Measurements from ENCODE around the gene PRKN.
"Not testable (repeated sequence)": the region's sequence is repeated elsewhere in the genome, so short reads cannot be mapped to it uniquely, and the experiment has no call there.

PRKN gene

DNA sequence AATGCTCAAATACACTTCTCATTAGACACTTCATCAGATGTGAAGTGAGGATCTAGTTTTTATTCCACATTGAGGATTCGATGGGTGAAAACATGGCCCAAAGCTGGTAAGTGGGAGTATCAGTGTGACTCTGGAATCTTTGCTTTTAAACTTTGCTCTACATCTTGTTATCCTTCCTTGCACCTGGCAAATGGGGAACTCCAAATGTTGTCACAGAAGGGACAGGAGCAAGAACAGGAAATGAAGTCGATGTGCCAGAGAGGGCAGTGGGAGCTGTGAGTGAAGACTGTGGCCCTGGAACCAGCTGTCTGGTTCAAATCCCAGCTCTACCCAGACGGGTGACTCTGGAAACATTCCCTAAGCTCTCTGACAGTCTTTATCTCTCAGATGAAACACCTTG, 1367.0 kb downstream of the PRKN start:
- no peak for DNase-seq (ENCODE audit: low read depth in 2 of 2)

DNA sequence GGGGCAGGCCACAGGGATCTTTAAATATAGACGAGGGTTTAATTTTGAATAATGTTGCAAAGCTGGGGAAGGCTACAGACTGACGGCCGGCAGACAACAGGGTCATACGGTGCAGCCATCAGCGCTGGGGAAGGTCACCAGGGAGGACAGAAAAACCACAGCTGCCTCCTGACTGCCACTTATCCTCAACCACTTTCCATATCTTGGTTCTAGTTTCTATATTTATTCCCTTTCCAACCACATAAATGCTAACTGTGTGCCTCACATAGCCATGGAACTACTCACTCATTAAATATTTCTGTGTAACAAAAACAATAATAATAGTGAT, 1368.0 kb downstream of the PRKN start:
- no peak for DNase-seq (ENCODE audit: low read depth in 2 of 2)

DNA sequence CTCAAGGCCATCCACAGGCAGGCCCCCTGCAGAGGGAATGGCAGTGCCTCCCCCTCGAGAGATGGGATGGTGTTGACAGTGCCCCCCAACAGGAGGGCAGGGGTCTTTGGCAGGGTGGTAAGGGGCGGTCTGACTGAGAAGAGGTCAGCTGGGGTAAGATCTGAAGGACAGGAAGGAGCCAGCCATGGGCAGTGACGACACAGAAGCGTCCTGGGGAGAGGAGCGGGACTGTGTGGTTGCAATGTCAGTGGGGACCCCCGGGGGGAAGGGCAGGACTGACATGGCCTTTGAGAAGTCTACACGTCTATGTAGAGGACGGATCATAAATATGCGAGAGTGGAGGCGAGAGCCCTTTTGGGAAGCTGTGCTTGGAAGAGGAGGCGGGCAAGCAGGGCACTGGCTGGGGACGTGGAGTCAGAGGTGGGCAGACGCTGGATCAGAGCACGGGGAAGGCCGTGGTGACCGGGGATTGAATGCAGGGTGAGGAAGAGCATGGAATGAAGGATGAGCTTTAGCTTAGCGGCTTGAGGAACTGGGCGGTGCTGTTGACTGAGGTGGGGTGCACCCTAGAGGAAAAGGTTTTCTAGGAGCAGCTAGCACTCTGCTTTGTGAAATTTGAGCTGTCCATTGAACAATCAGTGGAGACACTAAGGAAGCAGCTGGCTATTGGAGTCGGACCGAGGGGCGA, 1371.3 kb downstream of the PRKN start:
- DNase-seq (ENCODE audit: low read depth in 2 of 2), result no peak

DNA sequence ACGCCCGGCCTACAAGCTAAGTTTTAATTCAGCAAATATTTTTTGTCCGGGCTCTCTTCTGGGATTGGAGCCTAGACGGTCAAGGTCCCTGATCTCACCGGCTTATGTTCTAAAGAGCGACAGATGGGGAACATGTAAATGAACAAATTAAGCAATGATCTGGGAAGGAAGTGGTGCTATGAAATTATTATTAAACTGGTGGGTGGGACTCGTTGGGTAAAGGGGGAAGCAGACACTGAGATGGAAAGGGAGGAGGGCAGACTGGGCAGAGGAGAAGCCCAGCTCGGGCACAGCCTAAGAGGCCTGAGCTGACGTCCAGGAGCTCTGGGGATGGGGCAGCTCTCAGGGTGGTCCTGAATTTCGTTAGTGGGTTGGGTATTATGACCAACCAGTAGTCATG, 1371.9 kb downstream of the PRKN start:
- DNase-seq (ENCODE audit: low read depth in 2 of 2), result no peak

DNA sequence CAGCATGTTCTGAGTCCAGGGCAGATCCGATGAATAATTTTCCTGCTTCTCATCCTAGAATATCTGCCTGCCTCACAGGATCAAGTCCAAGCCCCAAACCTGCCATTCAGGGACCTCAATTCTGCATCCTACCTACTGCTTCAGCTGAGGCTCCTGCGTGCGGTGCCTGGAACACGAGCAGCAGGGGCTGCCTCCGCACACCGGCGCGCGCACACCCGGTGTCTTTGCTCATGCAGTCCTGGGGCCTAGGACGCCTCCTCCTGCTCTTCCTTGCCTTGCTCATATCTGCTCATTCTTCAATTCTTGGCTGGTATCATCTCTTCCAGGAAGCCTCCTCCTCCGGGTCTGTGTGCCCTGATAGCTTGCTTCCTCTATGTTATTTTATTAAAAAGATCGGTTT, 1372.6 kb downstream of the PRKN start:
- no peak for DNase-seq (ENCODE audit: low read depth in 2 of 2)

DNA sequence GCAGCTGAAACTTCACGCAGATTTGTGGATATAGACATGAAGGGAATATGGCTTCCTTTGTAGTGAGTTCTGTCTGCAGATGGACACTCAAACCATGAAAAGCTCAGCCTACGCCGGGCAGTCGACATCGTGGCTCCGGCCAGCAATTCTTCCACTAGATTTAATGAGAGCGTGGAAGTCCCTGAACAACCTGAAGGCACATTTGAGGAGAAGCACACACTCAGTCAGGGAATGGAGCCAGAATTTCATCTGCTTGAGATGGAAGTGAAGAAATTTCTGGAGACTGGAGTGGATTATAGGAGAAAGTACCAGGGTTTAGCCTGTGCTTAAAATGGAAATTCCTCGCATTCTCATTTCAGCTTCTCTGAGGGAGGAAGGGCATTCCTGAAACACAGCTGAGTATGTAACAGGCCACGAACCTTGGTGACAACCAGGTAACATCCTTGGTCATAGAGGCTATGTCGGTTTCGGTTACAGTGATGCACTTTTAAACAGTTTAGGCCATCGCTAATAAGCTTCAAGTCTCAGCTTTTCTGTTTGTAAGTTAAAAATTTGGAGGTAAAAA, 1373.2 kb downstream of the PRKN start:
- DNase-seq (ENCODE audit: low read depth in 2 of 2), result no peak

DNA sequence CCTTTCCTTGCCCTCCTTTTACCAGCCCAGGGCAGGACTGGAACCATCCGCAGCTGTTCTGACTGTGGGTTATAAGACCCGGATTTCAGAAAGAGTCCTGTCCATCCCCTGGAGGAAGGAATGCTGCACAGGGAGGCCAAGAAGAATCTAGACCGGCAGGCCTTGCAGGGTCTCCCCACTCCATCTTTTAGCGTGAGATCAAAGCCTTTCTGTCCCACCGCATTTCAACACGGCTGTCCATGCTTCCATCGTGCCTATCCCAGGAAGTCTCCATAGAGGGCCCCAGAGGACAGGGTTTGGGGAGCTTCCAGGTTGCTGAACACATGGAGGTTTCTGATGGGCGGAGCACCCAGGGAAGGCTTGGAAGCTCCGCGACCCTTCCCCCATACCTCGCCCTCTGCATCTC, 1374.4 kb downstream of the PRKN start:
- no peak for DNase-seq (ENCODE audit: low read depth in 2 of 2)

DNA sequence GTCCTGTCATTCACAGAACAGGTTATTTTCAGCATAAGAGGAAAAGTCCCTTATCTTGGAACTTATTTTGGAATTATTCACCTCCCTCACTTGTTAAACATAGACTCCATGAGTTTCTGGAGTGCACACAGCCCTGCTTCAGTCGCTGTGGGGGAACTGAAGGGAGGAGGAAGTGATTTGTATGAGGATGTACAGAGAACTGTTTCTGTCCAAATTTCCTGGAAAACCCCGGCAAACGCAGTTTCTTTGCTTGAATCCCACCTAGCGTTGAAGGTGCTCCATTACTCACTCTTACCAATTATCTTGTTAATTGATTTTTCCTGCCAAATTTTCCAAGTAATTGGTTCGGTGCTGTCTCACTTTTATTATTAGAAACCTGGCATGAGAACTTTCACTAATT, 1375.7 kb downstream of the PRKN start:
- no peak for DNase-seq (ENCODE audit: low read depth in 2 of 2)

DNA sequence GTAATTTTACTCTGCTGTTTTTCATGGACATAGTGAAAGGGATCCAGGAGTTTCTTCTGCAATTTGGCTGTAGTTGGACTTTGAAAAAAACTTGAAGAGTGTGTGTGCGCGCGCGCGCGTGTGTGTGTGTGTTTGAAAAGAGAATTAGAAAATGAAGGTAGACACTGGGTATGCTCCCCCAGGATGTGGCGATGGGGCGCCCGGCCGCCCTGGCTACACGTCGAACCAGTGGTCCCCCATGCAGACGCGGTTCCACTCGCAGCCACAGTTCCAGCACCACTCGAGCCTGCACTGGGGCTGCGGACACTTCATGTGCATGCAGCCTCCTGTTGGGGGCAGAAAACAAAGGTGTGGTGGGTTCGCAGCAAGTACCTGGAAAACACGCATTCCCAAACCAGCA, 1377.7 kb downstream of the PRKN start:
- no peak for DNase-seq (ENCODE audit: low read depth in 2 of 2)

DNA sequence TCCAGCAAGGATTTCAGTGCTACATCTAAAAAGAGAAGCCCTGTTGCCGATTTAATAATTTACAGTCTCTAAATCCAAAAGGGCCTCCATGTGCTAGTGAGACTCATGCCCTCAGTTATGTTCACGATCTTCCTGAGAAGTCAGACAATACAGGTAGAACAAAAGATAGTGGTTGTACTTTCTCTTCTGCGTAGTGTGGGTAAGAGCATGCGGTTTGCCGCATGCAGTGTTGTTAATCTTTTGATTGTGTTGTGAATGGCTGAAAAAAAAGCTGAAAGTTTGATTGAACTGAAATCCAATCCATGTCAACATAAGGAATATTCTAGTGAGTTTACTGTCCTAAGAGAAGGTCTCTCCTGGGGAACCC, 1379.0 kb downstream of the PRKN start:
- DNase-seq (ENCODE audit: low read depth in 2 of 2), result no peak

DNA sequence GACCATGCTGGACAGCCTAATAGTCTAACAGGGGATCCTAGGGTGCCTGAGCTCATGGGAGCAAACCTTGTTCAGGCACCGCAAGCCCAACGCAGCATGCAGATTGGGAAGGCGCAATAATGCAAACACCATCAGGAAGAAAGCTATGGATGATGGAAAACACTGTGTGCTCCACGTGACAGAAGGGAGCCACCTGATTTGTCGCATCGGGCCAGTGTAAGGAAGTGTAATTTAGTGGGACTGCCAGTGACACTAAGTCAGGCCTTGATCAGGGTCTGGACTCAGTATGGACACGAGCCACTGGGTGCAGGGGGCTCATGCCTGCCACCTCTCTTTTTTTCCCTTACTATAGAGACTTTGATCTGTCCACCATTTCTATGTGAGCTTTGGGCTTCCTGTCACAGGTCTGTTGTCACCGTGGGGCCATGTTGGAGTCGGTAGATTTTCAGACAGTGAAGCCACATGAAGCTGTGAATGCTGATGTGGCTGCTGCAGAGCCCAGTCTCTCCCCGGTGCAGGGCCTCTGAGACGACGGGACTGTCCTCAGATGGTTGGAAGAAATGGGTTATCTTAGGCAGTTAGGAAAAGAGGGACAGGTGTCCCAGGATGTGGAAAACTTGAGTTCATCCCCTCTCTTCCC, 1379.5 kb downstream of the PRKN start:
- DNase-seq (ENCODE audit: low read depth in 2 of 2), result no peak

DNA sequence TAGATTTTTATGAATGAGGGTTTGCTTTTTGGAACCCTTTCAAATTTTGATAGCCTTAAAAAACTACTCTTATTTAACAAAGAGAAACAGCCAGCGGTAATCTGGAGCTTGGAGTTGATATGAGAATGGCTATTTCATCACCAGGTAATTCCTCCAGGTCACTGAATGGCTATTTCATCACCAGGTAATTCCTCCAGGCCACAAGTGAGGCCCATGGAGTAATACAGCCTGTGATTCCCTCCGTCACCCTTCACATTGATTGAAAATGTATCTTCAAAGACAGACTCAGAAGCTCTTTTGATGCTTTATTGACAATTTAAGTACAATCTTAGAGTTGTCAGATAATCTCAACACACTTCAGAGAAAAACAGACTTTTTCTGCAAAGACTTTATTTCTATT, 1380.4 kb downstream of the PRKN start:
- no peak for DNase-seq (ENCODE audit: low read depth in 2 of 2)

DNA sequence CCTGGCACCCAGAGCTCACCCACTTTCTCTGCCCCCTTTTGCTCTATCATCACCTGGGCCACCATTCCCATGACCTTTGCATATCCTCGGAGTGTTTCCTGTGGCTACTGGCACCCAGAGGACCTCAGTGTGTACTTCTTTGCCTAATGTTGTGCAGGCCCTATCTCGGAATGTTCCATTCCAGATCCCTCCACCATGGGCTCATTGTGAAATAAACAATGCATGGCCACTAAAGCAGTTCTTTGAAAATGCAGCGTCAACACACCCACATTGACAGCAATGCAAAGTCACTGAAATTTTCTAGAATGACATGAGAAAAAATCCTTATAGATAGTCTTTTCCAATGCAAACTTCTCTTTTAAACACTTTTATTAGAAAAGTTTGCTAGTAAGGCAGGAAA, 1380.8 kb downstream of the PRKN start:
- no peak for DNase-seq (ENCODE audit: low read depth in 2 of 2)

DNA sequence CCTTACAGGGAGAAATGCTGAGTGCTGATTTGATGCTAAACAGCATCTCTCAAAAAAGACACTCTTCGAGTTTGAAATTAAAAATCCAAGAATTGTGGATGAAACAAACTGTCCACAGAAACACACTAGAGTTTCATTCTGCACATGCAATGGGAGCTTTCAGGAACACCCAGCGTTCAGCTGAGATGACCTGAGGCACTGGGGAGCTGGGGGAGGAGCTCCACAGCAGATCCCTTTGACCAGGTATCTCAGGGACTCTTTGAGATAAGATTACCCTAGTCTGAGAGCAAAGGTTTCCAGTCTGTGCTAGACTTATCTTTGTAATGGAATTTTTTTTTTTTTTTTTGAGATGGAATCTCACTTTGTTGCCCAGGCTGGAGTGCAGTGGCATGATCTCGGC, 1382.9 kb downstream of the PRKN start:
- no peak for DNase-seq (ENCODE audit: low read depth in 2 of 2)

DNA sequence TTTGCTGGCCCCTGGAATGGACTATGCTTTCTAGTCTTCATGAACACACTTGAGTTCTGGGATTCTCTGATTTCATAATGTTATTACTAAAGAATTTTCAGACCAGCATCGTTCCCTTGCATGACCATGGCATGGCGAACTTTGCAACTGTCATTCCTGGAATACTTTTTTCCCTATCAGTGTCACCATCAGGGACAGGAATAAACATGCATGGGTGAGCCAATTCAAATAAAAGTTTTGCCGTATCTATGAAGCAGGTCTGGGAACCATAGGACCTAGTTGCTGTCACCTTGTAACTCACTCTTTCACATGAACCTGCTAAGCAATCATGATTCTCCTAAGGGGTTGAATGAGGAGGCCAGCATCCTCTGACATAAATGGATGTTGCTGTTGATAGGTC, 1385.5 kb downstream of the PRKN start:
- DNase-seq (ENCODE audit: low read depth in 2 of 2), result no peak

DNA sequence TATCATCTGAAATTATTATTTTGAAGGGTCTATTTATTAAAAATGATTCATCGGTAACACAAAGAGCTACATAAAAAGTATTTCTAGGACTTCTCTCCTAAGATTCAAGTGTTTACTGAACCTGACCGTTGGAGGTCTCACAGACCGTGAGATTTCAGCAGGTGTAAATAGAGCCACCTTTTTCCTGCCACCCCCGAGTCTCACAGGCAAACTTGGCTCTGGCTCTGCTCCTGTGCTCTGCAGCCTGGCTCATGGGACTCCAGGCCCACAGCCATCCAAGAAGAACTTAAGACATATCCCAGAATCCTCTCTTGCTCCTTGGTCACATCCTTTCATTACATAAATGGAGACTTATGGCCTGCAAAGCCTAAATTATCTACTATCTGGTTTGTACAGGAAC, 1385.9 kb downstream of the PRKN start:
- no peak for DNase-seq (ENCODE audit: low read depth in 2 of 2)

DNA sequence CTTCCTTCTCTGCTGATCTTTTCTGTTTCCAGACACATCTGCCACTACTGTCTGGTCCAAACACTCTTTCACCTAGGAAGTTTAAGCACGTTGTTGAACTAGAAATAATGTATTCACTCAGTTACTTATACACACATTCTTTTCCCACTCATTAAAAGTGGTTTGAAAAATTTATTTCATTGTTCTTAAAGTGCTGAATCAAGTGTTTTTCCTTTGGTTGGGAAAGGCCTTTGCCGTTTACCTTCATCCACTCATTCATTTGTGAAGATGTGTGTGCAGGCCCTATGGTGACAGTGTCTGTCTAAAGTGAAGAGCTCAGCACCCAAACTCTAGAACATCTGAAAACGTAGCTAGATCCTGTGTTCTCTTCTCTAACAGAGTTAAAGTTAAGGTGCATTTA, 1389.6 kb downstream of the PRKN start:
- DNase-seq (ENCODE audit: low read depth in 2 of 2), result no peak

DNA sequence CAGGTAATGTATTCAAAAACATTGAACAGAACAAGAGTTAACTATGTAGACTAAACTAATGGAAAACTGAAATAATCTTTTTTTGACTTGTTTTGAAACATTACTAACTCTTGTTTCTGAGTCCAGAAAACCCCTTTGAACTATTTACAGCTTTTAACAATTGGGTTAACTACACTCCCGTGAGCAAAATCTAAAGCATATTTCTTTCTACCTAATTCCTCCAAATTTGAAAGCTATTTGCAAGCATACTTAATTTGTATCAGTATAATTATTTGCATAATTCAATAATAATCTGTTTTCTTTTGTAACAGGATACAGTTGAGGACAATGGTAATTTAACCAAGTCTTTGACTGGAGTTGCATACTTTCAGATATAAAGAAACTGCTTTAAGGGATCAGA, 1391.1 kb downstream of the PRKN start:
- no peak for DNase-seq (ENCODE audit: low read depth in 2 of 2)

DNA sequence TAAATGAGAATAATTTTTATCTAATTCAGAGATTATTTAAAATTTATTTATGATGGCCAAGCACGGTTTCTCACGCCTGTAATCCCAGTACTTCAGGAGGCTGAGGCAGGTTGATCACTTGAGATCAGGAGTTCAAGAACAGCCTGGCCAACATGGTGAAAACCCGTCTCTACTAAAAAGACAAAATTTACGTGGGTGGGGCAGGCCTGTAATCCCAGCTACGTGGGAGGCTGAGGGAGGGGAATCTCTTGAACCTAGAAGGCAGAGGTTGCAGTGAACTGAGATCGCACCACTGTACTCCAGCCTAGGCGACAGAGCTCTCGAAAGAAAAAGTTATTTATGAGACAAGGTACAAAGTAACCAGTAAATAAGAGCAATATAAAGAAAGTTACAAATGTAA, 1394.2 kb downstream of the PRKN start:
- no peak for DNase-seq (ENCODE audit: low read depth in 2 of 2)

DNA sequence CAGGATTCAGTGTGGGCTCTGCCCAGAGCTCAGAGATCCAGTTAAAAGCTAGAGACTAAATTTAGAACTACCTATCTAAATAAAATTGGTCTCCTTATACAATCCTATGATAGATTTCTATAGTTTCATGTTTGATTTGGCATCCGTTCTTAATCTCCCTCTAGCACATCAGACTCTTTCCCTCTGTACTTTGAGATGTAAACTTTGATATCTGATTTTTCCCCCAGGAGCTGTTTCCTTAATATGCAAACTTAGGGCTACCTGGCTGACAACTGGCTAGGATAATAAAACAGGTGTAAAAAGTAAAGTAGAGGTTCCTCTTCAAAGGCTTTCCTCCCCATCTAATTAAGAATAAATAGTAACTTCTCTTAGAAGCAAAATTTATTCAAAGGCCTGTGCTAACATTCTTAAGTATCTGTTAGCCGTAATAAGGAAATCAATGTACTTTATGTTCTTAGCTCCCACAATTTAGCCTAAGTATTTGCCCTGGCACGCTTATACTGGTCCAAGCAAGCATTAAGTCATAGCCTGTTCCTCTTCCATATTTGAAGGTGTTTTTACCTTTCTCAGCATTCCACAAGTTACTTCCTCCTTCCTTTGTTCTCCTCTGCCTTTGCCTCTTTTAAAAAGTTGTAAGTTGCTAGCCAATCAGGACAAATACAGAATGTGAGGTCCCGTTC, 1396.0 kb downstream of the PRKN start:
- DNase-seq (ENCODE audit: low read depth in 2 of 2), result not testable (repeated sequence)

DNA sequence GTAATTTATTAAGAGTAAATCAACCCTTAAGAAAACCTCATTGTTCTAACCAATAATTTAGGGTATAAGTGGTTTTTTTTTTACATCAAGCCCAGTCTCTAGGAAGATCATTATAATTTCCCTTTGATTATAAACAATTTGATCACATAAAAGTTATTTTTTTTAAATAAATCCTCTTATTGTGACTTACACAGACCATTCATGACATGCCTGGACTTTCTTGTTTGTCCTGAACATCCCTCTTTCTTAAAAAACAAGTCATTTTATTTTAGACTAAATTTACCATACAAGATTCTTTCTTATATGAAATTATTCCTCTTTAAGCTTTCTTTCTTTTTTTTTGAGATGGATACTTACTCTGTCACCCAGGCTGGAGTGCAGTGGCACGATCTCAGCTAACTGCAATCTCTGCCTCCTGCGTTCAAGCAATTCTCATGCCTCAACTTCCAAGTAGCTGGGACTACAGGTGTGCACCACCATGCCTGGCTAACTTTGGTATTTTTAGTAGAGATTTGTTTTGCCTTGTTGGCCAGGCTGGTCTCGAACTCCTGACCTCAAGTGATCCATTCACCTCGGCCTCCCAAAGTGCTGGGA, 1400.1 kb downstream of the PRKN start:
- no peak for DNase-seq (ENCODE audit: low read depth in 2 of 2)

DNA sequence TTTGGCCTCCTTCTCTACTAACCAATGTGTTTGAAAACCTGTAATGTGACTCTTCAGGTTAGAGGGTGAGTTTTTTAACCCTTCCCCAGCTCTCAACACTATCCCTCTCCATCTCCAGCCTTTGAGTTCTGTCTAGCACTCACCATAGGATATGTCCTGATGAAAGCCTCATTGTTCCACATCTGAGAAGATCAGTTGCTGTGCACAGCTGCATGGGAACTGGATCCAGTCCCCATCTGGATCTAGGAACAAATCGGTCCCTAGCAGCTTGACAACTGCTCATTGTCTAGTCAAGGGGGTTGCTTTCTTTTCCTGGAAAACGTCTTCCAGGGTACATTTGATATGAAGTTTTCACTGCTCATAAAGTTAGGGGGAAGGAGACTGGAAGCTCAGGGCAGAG, 1408.3 kb downstream of the PRKN start:
- no peak for DNase-seq (ENCODE audit: low read depth in 2 of 2)

DNA sequence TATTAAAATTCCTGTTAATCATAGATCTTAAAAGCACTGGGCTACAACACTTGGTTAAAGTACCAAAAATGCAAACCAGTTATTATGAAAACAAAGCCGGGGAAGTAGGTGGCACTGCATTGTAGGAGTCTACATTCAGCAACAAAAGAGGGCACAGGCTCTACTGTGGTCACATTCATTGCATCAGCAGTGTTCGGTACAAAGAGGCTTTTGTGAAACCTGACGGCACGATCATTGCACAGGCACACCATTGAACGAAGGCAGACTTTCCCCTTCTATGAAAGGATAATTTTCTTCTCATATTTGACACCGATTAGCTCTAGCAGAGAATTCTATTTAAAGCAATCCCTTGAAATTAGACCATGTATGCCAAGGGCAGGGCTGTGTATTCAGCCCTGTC, 1409.1 kb downstream of the PRKN start:
- no peak for DNase-seq (ENCODE audit: low read depth in 2 of 2)
